Fibroblast of the aortic adventitia (primary cell): Measurements from ENCODE around the gene MORN1. TPM values are rescaled to one million over a fixed set of nuclear protein-coding genes. Genes with fewer than 3 reads are reported as not detected.

ENCODE experiments used
- DNase-seq: peaks from one replicate; pipeline ENCODE4 v3.0.0-alpha.2; 2010; ENCODE audit warnings: low read depth
- H3K4me3 ChIP-seq: 2 replicates; pipeline ENCODE4 v1.5.1; 2011; ENCODE audit warnings: low read depth, mild to moderate bottlenecking, control low read depth, low read length, moderate library complexity
- CTCF ChIP-seq: IDR thresholded peaks from 2 replicates; pipeline ENCODE4 v1.5.1; 2011; ENCODE audit warnings: mild to moderate bottlenecking, low read length, control low read depth, inconsistent platforms; ENCODE audit not compliant: insufficient read depth
- total RNA-seq: library from RNA; depleted of rRNA; stranded (reverse); fragments of >200 nt; gene quantifications from 2 replicates; pipeline ENCODE4 v1.2.3, GENCODE V29; 2012; ENCODE audit warnings: low replicate concordance

Gene MORN1
- total RNA-seq, 1 donor, result 11.8 TPM

DNA sequence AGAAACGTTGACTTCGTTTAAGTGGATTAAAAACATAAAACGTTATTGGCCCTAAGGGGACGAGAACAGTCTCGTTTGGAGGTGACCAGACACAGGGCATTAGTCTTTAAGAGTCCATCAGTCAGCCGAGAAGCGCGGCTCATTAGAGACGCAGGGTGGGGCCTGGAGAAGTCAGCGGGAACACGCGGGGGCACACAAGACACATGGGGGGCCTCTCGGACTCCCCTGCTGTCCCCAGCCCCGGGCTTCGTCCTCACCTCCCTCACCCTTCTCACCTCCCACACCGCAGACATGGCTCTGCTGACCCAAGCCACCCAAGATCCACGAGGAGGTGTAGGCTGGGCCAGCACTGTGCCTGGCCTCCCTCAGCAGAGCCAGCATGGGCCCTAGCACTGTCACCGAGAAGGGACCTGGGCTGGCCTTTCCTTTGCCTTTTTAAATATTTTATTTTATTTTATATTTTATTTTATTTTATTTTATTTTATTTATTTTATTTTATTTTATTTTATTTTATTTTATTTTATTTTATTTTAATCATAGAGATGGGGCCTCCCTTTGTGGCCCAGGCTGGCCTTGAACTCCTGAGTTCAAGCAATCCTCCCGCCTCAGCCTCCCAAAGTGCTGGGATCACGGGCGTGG lies 48.9 kb downstream of the MORN1 start:
- no peak for TF ChIP-seq CTCF
- H3K4me3 ChIP-seq, result no peak overlapping the region
- DNase-seq, result no peak

- no peak overlapping the region for H3K4me3 ChIP-seq
- no peak for DNase-seq
- no peak for TF ChIP-seq CTCF
These were observed 49.5 kb downstream of the MORN1 start for GRCh38 chr1:2341706-2342383.

- H3K4me3 ChIP-seq, result no peak overlapping the region
- DNase-seq, result no peak
- TF ChIP-seq CTCF, result no peak
These were observed 50.5 kb downstream of the MORN1 start for GRCh38 chr1:2340918-2341254.

DNA sequence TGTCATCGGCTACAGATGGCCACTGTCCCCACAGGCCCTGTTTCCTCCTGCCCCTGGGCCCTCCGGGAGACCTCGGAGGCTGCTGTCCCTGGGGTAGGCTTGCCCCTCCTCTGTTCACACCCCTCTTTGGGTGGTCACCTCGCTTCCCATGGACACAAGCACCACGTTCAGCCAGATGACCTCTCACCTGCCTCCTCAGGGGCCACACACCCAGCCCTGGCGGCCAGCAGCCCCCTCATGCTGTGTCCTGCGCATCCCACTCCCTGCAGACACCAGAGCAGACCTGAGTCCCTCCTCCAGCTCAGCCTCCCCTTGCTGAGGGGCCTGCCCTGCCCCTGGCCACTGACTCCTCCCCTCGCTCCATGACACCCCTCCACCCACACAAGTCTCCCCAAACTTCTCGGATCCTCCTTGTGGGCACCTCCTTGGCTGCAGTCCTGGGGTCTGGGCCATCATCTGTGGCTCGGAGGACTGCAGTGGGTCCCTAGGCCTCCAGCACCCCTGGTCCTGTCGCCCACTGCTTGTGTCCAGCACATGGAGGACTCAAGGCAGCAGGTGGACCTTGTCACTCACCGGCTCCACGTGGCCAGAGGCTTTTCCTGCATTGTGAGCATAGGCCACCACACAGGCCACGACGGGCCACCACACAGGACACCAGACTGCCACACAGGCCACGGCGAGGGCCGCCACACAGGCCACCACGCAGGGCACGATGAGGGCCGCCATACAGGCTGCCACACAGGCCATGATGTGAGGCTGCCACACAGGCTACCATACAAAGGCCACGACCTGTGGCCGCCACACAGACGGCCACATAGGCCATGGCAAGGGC lies 51.1 kb downstream of the MORN1 start:
- TF ChIP-seq CTCF, result no peak
- no peak for DNase-seq
- no peak overlapping the region for H3K4me3 ChIP-seq

- no peak for TF ChIP-seq CTCF
- H3K4me3 ChIP-seq, result no peak overlapping the region
- DNase-seq, result no peak
These were observed 51.9 kb downstream of the MORN1 start for GRCh38 chr1:2339206-2340085.

- no peak for TF ChIP-seq CTCF
- no peak overlapping the region for H3K4me3 ChIP-seq
- no peak for DNase-seq
These were observed 53.9 kb downstream of the MORN1 start for GRCh38 chr1:2337501-2337900.
